HEK293 (cell line): ENCODE data around the gene TARDBP.

ENCODE experiments used
- CTCF ChIA-PET: fragments of 350-600 bp; formaldehyde crosslinking; extraction: SDS; loops from one replicate; lab custom pipeline; 2021; ENCODE audit warnings: antibody characterized with exemption; lab: Yijun Ruan, JAX
- POLR2A ChIA-PET: fragments of 300-600 bp; formaldehyde crosslinking; extraction: SDS; loops from one replicate; lab custom pipeline; 2020; ENCODE audit warnings: antibody characterized with exemption, inconsistent platforms; lab: Yijun Ruan, JAX
- H3K27ac ChIP-seq: fragments of 200-500 bp; sonication (Bioruptor generic); 2 replicates; pipeline ENCODE4 v1.5.1; 2014; ENCODE audit warnings: low read depth, low read length, control low read depth, inconsistent platforms; ENCODE audit errors: extremely low read depth
- H3K36me3 ChIP-seq, 2 experiments: fragments of 200-500 bp in 1 of 2; sonication (Bioruptor generic) in 1 of 2; 1 replicate in 1 of 2; 2 replicates in 1 of 2; pipeline ENCODE4 v1.5.1; 2014 to 2017; ENCODE audit warnings: inconsistent platforms in 2 of 2, low read length in 2 of 2; ENCODE audit not compliant: control insufficient read depth in 2 of 2, insufficient read depth in 1 of 2
- H3K4me1 ChIP-seq: fragments of 200-500 bp; sonication (Bioruptor generic); 2 replicates; pipeline ENCODE4 v1.5.1; 2014; ENCODE audit warnings: mild to moderate bottlenecking, low read length, inconsistent platforms; ENCODE audit not compliant: control insufficient read depth, insufficient read depth
- H3K4me3 ChIP-seq: 2 replicates; pipeline ENCODE4 v1.5.1; 2011; ENCODE audit warnings: low read depth, mild to moderate bottlenecking, control low read depth, low read length, moderate library complexity
- H3K9me3 ChIP-seq: fragments of 200-500 bp; sonication (Bioruptor generic); 2 replicates; pipeline ENCODE4 v1.5.1; 2014; ENCODE audit warnings: low read depth, low read length, inconsistent platforms; ENCODE audit not compliant: control insufficient read depth, insufficient read depth
- PRDM1 ChIP-seq: fragments of 450-650 bp; formaldehyde crosslinking; IDR thresholded peaks from 2 replicates; pipeline ENCODE4; 2016; ENCODE audit warnings: missing biosample characterization, missing genetic modification characterization
- ZNF112 ChIP-seq: fragments of 450-650 bp; formaldehyde crosslinking; IDR thresholded peaks from 2 replicates; pipeline ENCODE4 v1.5.0; 2017; ENCODE audit warnings: missing biosample characterization, missing genetic modification characterization
- ZNF121 ChIP-seq: fragments of 450-650 bp; formaldehyde crosslinking; IDR thresholded peaks from 2 replicates; pipeline ENCODE4 v1.5.1; 2016; ENCODE audit warnings: missing biosample characterization, missing genetic modification characterization
- ZNF174 ChIP-seq: fragments of 450-650 bp; formaldehyde crosslinking; IDR thresholded peaks from 2 replicates; pipeline ENCODE4 v1.5.0; 2017; ENCODE audit warnings: missing biosample characterization, mild to moderate bottlenecking, missing genetic modification characterization
- ZNF366 ChIP-seq: fragments of 450-650 bp; formaldehyde crosslinking; conservative IDR thresholded peaks from 2 replicates; pipeline ENCODE4 v1.5.1; 2016; ENCODE audit warnings: missing biosample characterization, missing genetic modification characterization
- ZNF529 ChIP-seq: fragments of 450-650 bp; formaldehyde crosslinking; IDR thresholded peaks from 2 replicates; pipeline ENCODE4 v1.5.1; 2017; ENCODE audit warnings: missing genetic modification characterization, missing biosample characterization; ENCODE audit not compliant: insufficient replicate concordance
- ZNF621 ChIP-seq: fragments of 450-650 bp; formaldehyde crosslinking; IDR thresholded peaks from 2 replicates; pipeline ENCODE4 v1.5.1; 2017; ENCODE audit warnings: missing biosample characterization, missing genetic modification characterization
- ZNF660 ChIP-seq: fragments of 450-650 bp; IDR thresholded peaks from 2 replicates; pipeline ENCODE4 v1.5.1; 2018; ENCODE audit warnings: missing biosample characterization, mild to moderate bottlenecking, missing genetic modification characterization
- ZNF707 ChIP-seq: fragments of 450-650 bp; formaldehyde crosslinking; IDR thresholded peaks from 2 replicates; pipeline ENCODE4 v1.5.1; 2016; ENCODE audit warnings: missing biosample characterization, missing genetic modification characterization
- ZNF76 ChIP-seq: fragments of 450-650 bp; formaldehyde crosslinking; IDR thresholded peaks from 2 replicates; pipeline ENCODE4; 2016; ENCODE audit warnings: low read depth, missing biosample characterization, missing genetic modification characterization, borderline replicate concordance
- ZNF791 ChIP-seq: fragments of 450-650 bp; formaldehyde crosslinking; IDR thresholded peaks from 2 replicates; pipeline ENCODE4 v1.5.1; 2016; ENCODE audit warnings: missing biosample characterization, missing genetic modification characterization
- ZNF792 ChIP-seq: fragments of 450-650 bp; formaldehyde crosslinking; IDR thresholded peaks from 2 replicates; pipeline ENCODE4 v1.5.1; 2016; ENCODE audit warnings: missing biosample characterization, missing genetic modification characterization
- TF ChIP-seq, protein P1 (sequence below): fragments of 450-650 bp; formaldehyde crosslinking; IDR thresholded peaks from 2 replicates; pipeline ENCODE4 v1.5.1; 2016; ENCODE audit warnings: missing biosample characterization, missing genetic modification characterization, borderline replicate concordance
- TF ChIP-seq, protein P2 (sequence below): fragments of 450-650 bp; formaldehyde crosslinking; conservative IDR thresholded peaks from 2 replicates; pipeline ENCODE4 v1.5.1; 2016; ENCODE audit warnings: low read depth, missing biosample characterization, missing genetic modification characterization
- TF ChIP-seq, protein P3 (sequence below): fragments of 450-650 bp; formaldehyde crosslinking; IDR thresholded peaks from 2 replicates; pipeline ENCODE4 v1.5.1; 2017; ENCODE audit warnings: missing biosample characterization, missing genetic modification characterization

TARDBP gene

DNA sequence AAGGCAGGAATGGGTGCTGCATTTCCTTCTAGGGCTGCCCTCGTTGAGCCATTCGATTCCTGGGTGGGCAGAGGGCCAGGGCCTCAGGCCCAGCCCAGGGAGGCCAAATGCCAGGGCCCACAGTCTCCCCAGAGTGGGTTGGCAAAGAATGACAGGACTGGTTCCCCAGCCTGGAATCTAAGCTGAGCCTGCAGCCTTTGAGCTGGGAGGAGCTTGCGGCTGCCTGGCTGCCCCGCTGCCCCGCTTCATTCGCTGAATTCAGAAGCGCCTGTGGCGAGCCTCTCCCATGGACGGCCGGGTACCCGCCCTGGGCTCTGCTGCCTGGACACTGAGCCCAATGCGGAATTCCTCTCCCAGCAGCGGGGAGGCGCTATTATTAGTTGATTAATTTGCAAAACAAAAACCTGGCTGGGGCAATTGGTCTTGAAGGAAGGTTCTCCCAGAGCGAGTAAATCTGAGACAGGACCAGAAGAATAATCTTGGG lies 32.3 kb upstream of the TARDBP start:
- no peaks in the 10 kb centered on the region for H3K36me3 ChIP-seq
- H3K27ac ChIP-seq: no peak overlapping the region
- no peaks in the 10 kb centered on the region for H3K9me3 ChIP-seq
- CTCF ChIA-PET: no interaction called here
- POLR2A ChIA-PET: no interaction called here
- H3K4me1 ChIP-seq: no peaks in the 10 kb centered on the region
- H3K4me3 ChIP-seq: no peak overlapping the region
- TF ChIP-seq ZNF529 (no peak), ZNF707 (tag by site-specific recombination) (no peak), ZNF792 (no peak), ZNF76 (no peak), ZNF660 (no peak)
- TF ChIP-seq, protein P1, sequence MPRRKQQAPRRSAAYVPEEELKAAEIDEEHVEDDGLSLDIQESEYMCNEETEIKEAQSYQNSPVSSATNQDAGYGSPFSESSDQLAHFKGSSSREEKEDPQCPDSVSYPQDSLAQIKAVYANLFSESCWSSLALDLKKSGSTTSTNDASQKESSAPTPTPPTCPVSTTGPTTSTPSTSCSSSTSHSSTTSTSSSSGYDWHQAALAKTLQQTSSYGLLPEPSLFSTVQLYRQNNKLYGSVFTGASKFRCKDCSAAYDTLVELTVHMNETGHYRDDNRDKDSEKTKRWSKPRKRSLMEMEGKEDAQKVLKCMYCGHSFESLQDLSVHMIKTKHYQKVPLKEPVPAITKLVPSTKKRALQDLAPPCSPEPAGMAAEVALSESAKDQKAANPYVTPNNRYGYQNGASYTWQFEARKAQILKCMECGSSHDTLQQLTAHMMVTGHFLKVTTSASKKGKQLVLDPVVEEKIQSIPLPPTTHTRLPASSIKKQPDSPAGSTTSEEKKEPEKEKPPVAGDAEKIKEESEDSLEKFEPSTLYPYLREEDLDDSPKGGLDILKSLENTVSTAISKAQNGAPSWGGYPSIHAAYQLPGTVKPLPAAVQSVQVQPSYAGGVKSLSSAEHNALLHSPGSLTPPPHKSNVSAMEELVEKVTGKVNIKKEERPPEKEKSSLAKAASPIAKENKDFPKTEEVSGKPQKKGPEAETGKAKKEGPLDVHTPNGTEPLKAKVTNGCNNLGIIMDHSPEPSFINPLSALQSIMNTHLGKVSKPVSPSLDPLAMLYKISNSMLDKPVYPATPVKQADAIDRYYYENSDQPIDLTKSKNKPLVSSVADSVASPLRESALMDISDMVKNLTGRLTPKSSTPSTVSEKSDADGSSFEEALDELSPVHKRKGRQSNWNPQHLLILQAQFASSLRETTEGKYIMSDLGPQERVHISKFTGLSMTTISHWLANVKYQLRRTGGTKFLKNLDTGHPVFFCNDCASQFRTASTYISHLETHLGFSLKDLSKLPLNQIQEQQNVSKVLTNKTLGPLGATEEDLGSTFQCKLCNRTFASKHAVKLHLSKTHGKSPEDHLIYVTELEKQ (tag by site-specific recombination): no peak
- TF ChIP-seq, protein P2, sequence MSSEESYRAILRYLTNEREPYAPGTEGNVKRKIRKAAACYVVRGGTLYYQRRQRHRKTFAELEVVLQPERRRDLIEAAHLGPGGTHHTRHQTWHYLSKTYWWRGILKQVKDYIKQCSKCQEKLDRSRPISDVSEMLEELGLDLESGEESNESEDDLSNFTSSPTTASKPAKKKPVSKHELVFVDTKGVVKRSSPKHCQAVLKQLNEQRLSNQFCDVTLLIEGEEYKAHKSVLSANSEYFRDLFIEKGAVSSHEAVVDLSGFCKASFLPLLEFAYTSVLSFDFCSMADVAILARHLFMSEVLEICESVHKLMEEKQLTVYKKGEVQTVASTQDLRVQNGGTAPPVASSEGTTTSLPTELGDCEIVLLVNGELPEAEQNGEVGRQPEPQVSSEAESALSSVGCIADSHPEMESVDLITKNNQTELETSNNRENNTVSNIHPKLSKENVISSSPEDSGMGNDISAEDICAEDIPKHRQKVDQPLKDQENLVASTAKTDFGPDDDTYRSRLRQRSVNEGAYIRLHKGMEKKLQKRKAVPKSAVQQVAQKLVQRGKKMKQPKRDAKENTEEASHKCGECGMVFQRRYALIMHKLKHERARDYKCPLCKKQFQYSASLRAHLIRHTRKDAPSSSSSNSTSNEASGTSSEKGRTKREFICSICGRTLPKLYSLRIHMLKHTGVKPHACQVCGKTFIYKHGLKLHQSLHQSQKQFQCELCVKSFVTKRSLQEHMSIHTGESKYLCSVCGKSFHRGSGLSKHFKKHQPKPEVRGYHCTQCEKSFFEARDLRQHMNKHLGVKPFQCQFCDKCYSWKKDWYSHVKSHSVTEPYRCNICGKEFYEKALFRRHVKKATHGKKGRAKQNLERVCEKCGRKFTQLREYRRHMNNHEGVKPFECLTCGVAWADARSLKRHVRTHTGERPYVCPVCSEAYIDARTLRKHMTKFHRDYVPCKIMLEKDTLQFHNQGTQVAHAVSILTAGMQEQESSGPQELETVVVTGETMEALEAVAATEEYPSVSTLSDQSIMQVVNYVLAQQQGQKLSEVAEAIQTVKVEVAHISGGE (tag by site-specific recombination): no peak

DNA sequence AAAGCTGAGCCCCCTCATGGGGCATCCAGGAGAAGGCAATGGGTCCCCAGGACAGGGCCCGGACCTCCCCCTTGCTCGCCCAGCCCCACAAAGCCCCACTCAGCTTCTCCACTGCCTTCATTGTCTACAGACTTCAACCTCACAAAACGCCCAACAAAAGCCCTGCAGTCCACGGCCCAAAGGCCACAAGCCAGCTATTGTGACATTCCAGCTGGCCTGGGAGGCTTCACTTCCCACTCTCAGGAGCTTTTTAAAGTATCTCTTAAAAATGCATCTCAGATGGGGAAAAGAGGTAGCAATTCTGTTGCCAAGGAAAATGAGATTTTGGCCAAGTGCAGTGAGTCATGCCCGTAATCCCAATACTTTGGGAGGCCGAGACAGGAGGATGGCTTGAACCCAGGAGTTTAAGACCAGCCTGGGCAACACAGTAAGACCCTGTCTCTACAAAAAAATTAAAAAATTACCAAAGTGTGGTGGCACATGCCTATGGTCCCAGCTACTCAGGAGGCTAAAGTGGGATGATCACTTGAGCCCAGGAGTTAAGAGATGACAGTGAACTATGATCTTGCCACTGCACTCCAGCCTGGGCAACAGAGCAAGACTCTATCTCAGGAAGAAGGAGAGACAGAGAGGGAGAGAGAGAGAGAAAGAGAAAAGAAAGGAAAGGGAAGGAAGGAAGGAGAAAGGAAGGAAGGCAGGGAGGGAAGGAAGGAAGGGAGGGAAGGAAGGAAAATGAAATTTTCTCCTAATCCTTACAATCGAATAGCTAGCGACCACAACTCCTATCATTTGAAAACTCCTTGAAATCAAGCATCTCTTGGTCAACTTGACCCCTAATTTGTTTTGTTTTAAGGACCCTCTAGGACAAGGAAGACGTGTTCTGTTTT lies 31.4 kb upstream of the TARDBP start:
- Histone ChIP-seq H3K36me3 (no peaks in the 10 kb centered on the region), H3K4me1 (no peaks in the 10 kb centered on the region), H3K27ac (no peak overlapping the region), H3K9me3 (no peaks in the 10 kb centered on the region), H3K4me3 (no peak overlapping the region)
- ChIA-PET POLR2A (interaction anchor here (0.6 kb wide), 1 partner anchor 52 kb away, joined by 4 read pairs; no protein-coding TSS in a partner anchor), CTCF (interaction anchor here (0.6 kb wide), 1 partner anchor 13 kb away, joined by 3 read pairs; no protein-coding TSS in a partner anchor)
- peak; percentile 70 for TF ChIP-seq ZNF121 (tag by site-specific recombination)
- no peak for TF ChIP-seq ZNF112
- no peak for TF ChIP-seq ZNF174 (tag by site-specific recombination)
- TF ChIP-seq ZNF621 (tag by site-specific recombination): no peak
- TF ChIP-seq ZNF366 (tag by site-specific recombination): peak; percentile 67; the same call in 1 of the 2 replicates
- TF ChIP-seq, protein P3, sequence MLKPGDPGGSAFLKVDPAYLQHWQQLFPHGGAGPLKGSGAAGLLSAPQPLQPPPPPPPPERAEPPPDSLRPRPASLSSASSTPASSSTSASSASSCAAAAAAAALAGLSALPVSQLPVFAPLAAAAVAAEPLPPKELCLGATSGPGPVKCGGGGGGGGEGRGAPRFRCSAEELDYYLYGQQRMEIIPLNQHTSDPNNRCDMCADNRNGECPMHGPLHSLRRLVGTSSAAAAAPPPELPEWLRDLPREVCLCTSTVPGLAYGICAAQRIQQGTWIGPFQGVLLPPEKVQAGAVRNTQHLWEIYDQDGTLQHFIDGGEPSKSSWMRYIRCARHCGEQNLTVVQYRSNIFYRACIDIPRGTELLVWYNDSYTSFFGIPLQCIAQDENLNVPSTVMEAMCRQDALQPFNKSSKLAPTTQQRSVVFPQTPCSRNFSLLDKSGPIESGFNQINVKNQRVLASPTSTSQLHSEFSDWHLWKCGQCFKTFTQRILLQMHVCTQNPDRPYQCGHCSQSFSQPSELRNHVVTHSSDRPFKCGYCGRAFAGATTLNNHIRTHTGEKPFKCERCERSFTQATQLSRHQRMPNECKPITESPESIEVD (tag by site-specific recombination): no peak
- peak; percentile 63 for TF ChIP-seq PRDM1
- no peak for TF ChIP-seq ZNF791 (tag by site-specific recombination)
